Loucy (cell line): ENCODE results near the gene POLG.

Source experiments
- H2AFZ ChIP-seq: fragments of 200-600 bp; sonication (generic); 2 replicates; pipeline ENCODE4 v1.6.0; 2016; ENCODE audit warnings: antibody characterized with exemption, mild to moderate bottlenecking, low read length, moderate library complexity
- H3F3A ChIP-seq: fragments of 200-600 bp; 2 replicates; pipeline ENCODE4 v1.6.0; 2016; ENCODE audit warnings: antibody characterized with exemption, low read depth, mild to moderate bottlenecking
- H3K27me3 ChIP-seq: fragments of 200-600 bp; sonication (generic); 2 replicates; pipeline ENCODE4 v1.6.1; 2014; ENCODE audit warnings: low read length, mild to moderate bottlenecking; ENCODE audit not compliant: insufficient read depth, poor library complexity, severe bottlenecking
- H3K36me3 ChIP-seq: fragments of 200-600 bp; sonication (generic); 2 replicates; pipeline ENCODE4 v1.6.1; 2016; ENCODE audit warnings: low read length; ENCODE audit not compliant: insufficient read depth
- H3K4me1 ChIP-seq: fragments of 200-600 bp; sonication (generic); 2 replicates; pipeline ENCODE4 v1.5.1; 2014; ENCODE audit warnings: low read length, mild to moderate bottlenecking; ENCODE audit not compliant: insufficient read depth, poor library complexity, severe bottlenecking
- H3K4me2 ChIP-seq: fragments of 200-600 bp; sonication (generic); 2 replicates; pipeline ENCODE4 v1.6.0; 2014; ENCODE audit warnings: antibody characterized with exemption, low read length, low read depth, mild to moderate bottlenecking; ENCODE audit not compliant: poor library complexity, severe bottlenecking
- H3K4me3 ChIP-seq: fragments of 200-600 bp; sonication (generic); 2 replicates; pipeline ENCODE4 v1.5.1; 2014; ENCODE audit warnings: low read length, mild to moderate bottlenecking, mixed read lengths; ENCODE audit not compliant: poor library complexity, severe bottlenecking
- H3K79me2 ChIP-seq: fragments of 200-600 bp; sonication (generic); 2 replicates; pipeline ENCODE4 v1.6.1; 2014; ENCODE audit warnings: low read length; ENCODE audit not compliant: insufficient read depth
- H3K9ac ChIP-seq: fragments of 200-600 bp; sonication (generic); 2 replicates; pipeline ENCODE4 v1.6.0; 2014; ENCODE audit warnings: mild to moderate bottlenecking, low read depth, low read length, moderate library complexity; ENCODE audit not compliant: poor library complexity, severe bottlenecking
- H3K9me2 ChIP-seq: fragments of 200-600 bp; sonication (generic); replicated peaks from 2 replicates; pipeline ENCODE4 v1.6.1; 2016; ENCODE audit warnings: low read depth, low read length, mixed read lengths
- H3K9me3 ChIP-seq: fragments of 200-600 bp; sonication (generic); 2 replicates; pipeline ENCODE4 v1.6.1; 2014; ENCODE audit warnings: mild to moderate bottlenecking, antibody characterized with exemption, low read length, low read depth; ENCODE audit not compliant: insufficient read depth
- H4K20me1 ChIP-seq: fragments of 200-600 bp; sonication (generic); 2 replicates; pipeline ENCODE4 v1.6.0; 2014; ENCODE audit warnings: antibody characterized with exemption, low read length, mild to moderate bottlenecking; ENCODE audit not compliant: insufficient read depth, poor library complexity, severe bottlenecking
- CTCF ChIP-seq: fragments of 200-600 bp; sonication (generic); conservative IDR thresholded peaks from 2 replicates; pipeline ENCODE4 v1.5.1; 2014; ENCODE audit warnings: mild to moderate bottlenecking, antibody characterized with exemption, low read length
- EZH2phosphoT487 ChIP-seq: fragments of 200-600 bp; IDR thresholded peaks from 2 replicates; pipeline ENCODE4 v1.6.1; 2018; ENCODE audit warnings: antibody characterized with exemption, mild to moderate bottlenecking, moderate library complexity, borderline replicate concordance

The POLG gene

GRCh38 chr15:89334510-89335297 is at the start of gene POLG:
Gene POLG, minus strand, starts transcription at chr15:89334824. Its CDS starts 1,070 bp downstream, at chr15:89333754.
- H3K4me1 ChIP-seq, result peaks cover 45% of the 10 kb centered on the region
- H3K79me2 ChIP-seq, result peaks cover 47% of the 10 kb centered on the region
- peak within 1 kb of the TSS; percentile 98 for H3K4me3 ChIP-seq
- H3K4me2 ChIP-seq, result peak within 1 kb of the TSS; percentile 96
- peaks cover 20% of the 10 kb centered on the region; the same call in 1 of the 2 replicates for H3K36me3 ChIP-seq
- H3K9me2 ChIP-seq, result no peaks in the 10 kb centered on the region
- peaks cover 44% of the 10 kb centered on the region for H4K20me1 ChIP-seq
- H3K27me3 ChIP-seq, result no peaks in the 10 kb centered on the region
- peak within 1 kb of the TSS; percentile 79 for H2AFZ ChIP-seq
- no peaks in the 10 kb centered on the region for H3K9me3 ChIP-seq
- peak within 1 kb of the TSS; percentile 91 for H3K9ac ChIP-seq
- 0 out of 2 replicates have a peak, but pooled peaks cover 8% of the 10 kb centered on the region for H3F3A ChIP-seq
- TF ChIP-seq EZH2phosphoT487, result no peak
- no peak for TF ChIP-seq CTCF

- no peak overlapping the region for H3K4me3 ChIP-seq
- H3K9me3 ChIP-seq, result no peaks in the 10 kb centered on the region
- H4K20me1 ChIP-seq, result no peaks in the 10 kb centered on the region
- no peaks in the 10 kb centered on the region for H3K79me2 ChIP-seq
- H3K36me3 ChIP-seq, result no peaks in the 10 kb centered on the region
- H2AFZ ChIP-seq, result no peak overlapping the region
- H3K4me1 ChIP-seq, result no peaks in the 10 kb centered on the region
- H3K27me3 ChIP-seq, result no peaks in the 10 kb centered on the region
- no peak overlapping the region for H3K4me2 ChIP-seq
- H3F3A ChIP-seq, result no peaks in the 10 kb centered on the region
- no peak overlapping the region for H3K9ac ChIP-seq
- H3K9me2 ChIP-seq, result no peaks in the 10 kb centered on the region
- TF ChIP-seq CTCF (no peak), EZH2phosphoT487 (no peak)
These were observed 49.6 kb upstream of the POLG start for GRCh38 chr15:89384176-89384604.

DNA sequence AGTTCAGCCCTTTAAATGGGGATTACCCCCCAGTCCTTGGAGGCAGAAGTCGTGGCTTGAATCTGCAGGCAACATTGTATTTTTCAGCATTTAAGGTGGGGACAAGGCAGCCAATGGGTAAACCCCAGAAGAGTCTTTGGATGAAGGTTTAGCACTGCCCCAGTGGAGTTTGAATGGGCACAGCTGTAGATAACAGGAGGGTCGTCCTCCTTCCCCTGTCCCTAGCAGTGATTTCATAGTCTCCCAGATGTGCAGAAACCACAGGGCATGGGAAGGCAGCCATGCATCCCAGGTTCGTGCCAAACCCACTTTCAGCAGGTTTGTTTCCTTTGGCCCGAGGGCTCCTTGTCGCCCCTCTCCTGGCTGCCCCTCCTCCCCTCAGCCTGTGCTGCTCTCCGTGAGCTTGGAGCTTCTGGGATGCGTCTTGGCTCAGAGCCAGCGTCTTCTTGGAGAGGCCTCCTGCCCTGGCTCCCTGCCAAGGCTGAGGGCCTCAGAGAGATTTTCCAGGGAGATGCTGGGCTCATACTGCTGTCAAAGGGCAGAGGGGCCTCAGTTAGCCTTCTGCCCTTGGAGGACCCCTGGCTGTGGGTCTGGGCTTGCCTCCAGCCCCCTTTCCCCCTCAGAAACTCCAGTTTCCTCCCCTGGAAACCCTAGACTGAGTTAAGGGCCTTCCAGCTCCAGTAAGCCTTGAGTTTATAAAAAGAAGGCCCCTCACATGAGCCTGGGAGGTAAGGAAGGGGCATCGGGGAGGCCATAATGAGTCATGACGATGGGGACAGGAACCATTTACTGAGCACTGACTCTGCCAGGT is 48.9 kb upstream of the POLG start:
- Histone ChIP-seq H3K79me2 (no peaks in the 10 kb centered on the region), H3K9me2 (no peaks in the 10 kb centered on the region), H3K4me3 (no peak overlapping the region), H3K27me3 (no peaks in the 10 kb centered on the region), H3K9me3 (no peaks in the 10 kb centered on the region), H3K4me1 (no peaks in the 10 kb centered on the region), H3K9ac (no peak overlapping the region), H3F3A (no peaks in the 10 kb centered on the region), H3K36me3 (no peaks in the 10 kb centered on the region), H2AFZ (no peak overlapping the region), H4K20me1 (no peaks in the 10 kb centered on the region), H3K4me2 (no peak overlapping the region)
- TF ChIP-seq CTCF (no peak), EZH2phosphoT487 (no peak)
